ENCODE measurements around the gene EML1. TPM values are rescaled to one million over a fixed set of nuclear protein-coding genes. Genes with fewer than 3 reads are reported as not detected.

Gene EML1
- total RNA-seq, 6 experiments from 2014 or later: 3.3 to 6.8 (median 4.5) TPM

- intact Hi-C loops (cut with DNase I): loop anchor here in 1 of 2 donors (5.0 kb wide), 1 partner anchor 206 kb away; the partner anchor contains the start of gene CYP46A1
- 67% methylated on average over 5 of the region's 5 CpGs for WGBS (ENCODE audit: insufficient coverage, low coverage, low lambda C conversion rate, missing lambda C conversion rate)
Measured at GRCh38 chr14:99888149-99888548, 94.9 kb downstream of the EML1 start.

DNA sequence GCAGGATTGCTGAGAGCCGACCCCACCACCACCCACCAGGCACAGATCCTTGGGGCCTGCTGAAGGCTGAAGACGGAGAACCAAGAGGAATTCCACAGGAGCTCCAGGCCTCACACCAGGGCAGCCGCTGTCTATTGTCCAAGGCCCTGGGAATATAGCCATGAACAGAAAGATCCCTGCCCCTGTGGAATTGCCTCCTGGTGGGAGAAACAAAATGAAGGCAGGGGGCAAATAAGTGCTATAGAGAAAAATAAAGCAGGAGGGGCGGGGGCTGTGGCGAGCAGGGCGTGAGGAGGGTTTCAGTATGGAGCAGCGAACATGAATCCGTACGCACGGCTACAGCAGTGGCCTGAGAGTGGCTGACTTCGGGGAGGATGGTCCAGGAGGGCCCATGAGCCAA, 96.1 kb downstream of the EML1 start:
- intact Hi-C loops (cut with DNase I): loop anchor here in 1 of 2 donors (5.0 kb wide), 1 partner anchor 207 kb away; the partner anchor contains the start of gene CYP46A1
- WGBS (ENCODE audit: insufficient coverage, low coverage, low lambda C conversion rate, missing lambda C conversion rate): 81% methylated on average over 6 of the region's 11 CpGs
- H3K4me3 ChIP-seq: no peak overlapping the region
- ATAC-seq: no peak
- DNase-seq: no peak
- no peaks in the 10 kb centered on the region for H3K36me3 ChIP-seq
- H3K27me3 ChIP-seq: no peaks in the 10 kb centered on the region
- no peaks in the 10 kb centered on the region for H3K9me3 ChIP-seq
- no peak overlapping the region for H3K27ac ChIP-seq
- TF ChIP-seq POLR2A (IDR thresholded peaks at IDR 0.05): no peak
- TF ChIP-seq, protein P1, sequence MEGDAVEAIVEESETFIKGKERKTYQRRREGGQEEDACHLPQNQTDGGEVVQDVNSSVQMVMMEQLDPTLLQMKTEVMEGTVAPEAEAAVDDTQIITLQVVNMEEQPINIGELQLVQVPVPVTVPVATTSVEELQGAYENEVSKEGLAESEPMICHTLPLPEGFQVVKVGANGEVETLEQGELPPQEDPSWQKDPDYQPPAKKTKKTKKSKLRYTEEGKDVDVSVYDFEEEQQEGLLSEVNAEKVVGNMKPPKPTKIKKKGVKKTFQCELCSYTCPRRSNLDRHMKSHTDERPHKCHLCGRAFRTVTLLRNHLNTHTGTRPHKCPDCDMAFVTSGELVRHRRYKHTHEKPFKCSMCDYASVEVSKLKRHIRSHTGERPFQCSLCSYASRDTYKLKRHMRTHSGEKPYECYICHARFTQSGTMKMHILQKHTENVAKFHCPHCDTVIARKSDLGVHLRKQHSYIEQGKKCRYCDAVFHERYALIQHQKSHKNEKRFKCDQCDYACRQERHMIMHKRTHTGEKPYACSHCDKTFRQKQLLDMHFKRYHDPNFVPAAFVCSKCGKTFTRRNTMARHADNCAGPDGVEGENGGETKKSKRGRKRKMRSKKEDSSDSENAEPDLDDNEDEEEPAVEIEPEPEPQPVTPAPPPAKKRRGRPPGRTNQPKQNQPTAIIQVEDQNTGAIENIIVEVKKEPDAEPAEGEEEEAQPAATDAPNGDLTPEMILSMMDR (IDR thresholded peaks at IDR 0.05): no peak
- no peaks in the 10 kb centered on the region for H3K4me1 ChIP-seq

More at GRCh38 chr14:99888149-99888548, 94.9 kb downstream of the EML1 start:
- DNase-seq (no peak), ATAC-seq (no peak)
- Histone ChIP-seq H3K27me3 (no peaks in the 10 kb centered on the region), H3K9me3 (no peaks in the 10 kb centered on the region), H3K36me3 (no peaks in the 10 kb centered on the region), H3K4me1 (no peaks in the 10 kb centered on the region), H3K27ac (no peak overlapping the region), H3K4me3 (no peak overlapping the region)
- TF ChIP-seq, protein P1 (IDR thresholded peaks at IDR 0.05): no peak
- no peak for TF ChIP-seq POLR2A (IDR thresholded peaks at IDR 0.05)

DNA sequence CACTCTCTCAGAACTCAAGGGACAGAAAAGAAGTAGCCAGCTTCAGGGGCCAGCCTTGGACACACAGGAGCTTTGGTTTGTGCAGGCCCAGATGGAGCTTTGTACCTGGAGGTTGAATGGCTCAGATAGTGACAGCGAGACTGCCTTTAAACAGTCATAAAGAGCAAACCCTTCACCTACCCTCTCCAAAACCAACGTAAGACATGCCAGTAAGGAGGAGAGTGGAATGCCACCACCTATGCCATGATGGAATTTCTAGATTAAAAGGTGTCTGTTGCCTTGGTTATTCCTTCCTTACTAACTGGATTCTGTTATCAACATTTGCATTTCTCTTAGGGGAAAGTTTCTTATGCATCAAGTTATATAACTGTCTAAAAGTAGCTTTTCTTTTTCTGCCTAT, 98.1 kb downstream of the EML1 start:
- H3K4me3 ChIP-seq: no peak overlapping the region
- H3K4me1 ChIP-seq: no peaks in the 10 kb centered on the region
- no peak overlapping the region for H3K27ac ChIP-seq
- H3K9me3 ChIP-seq: no peaks in the 10 kb centered on the region
- H3K27me3 ChIP-seq: no peaks in the 10 kb centered on the region
- intact Hi-C loops (cut with DNase I): no loop called here
- no peaks in the 10 kb centered on the region for H3K36me3 ChIP-seq
- WGBS (ENCODE audit: insufficient coverage, low coverage, low lambda C conversion rate, missing lambda C conversion rate): 77% methylated on average over 2 of the region's 2 CpGs
- TF ChIP-seq POLR2A (IDR thresholded peaks at IDR 0.05): no peak
- TF ChIP-seq, protein P1 (IDR thresholded peaks at IDR 0.05): no peak
- DNase-seq (no peak), ATAC-seq (no peak)

- no peaks in the 10 kb centered on the region for H3K27me3 ChIP-seq
- no peak overlapping the region for H3K27ac ChIP-seq
- no peak overlapping the region for H3K4me3 ChIP-seq
- H3K4me1 ChIP-seq: no peaks in the 10 kb centered on the region
- no peaks in the 10 kb centered on the region for H3K36me3 ChIP-seq
- DNase-seq (no peak), ATAC-seq (no peak)
- no peaks in the 10 kb centered on the region for H3K9me3 ChIP-seq
- no peak for TF ChIP-seq POLR2A (IDR thresholded peaks at IDR 0.05)
- TF ChIP-seq, protein P1 (IDR thresholded peaks at IDR 0.05): no peak
- intact Hi-C loops (cut with DNase I): no loop called here
- 88% methylated on average over 2 of the region's 10 CpGs for WGBS (ENCODE audit: insufficient coverage, low coverage, low lambda C conversion rate, missing lambda C conversion rate)
Measured at GRCh38 chr14:99891900-99892299, 98.7 kb downstream of the EML1 start.

DNA sequence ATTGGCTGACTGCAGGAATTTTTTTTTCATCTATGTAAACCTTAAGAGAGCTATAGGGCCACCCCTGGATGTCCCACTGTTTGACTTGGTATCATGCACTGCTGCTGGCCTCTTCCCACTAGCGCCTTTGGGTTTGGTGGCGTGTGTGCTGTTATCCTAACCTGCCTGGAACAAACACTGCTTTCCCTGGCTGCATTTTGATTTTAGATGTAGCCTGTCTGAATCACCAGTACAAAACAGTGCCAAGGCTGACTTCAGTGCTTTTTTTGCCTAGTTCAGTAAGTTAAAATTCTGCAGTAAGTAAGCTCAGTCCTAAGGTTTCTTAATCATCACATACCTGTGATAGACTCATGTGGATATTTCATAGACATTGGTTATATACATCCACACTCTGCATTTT, 99.2 kb downstream of the EML1 start:
- intact Hi-C loops (cut with DNase I): no loop called here
- Histone ChIP-seq H3K9me3 (no peaks in the 10 kb centered on the region), H3K4me1 (no peaks in the 10 kb centered on the region), H3K27ac (no peak overlapping the region), H3K27me3 (no peaks in the 10 kb centered on the region), H3K4me3 (no peak overlapping the region), H3K36me3 (no peaks in the 10 kb centered on the region)
- no peak for DNase-seq
- WGBS (ENCODE audit: insufficient coverage, low coverage, low lambda C conversion rate, missing lambda C conversion rate): 57% methylated on average over 1 of the region's 2 CpGs
- no peak for ATAC-seq
- TF ChIP-seq POLR2A (IDR thresholded peaks at IDR 0.05): no peak
- TF ChIP-seq, protein P1 (IDR thresholded peaks at IDR 0.05): no peak

All from right lobe of liver (tissue), 6 donors.